SU-DHL-6 (cell line): ENCODE data around the gene CXCL11.

Experiments
- CTCF ChIP-seq: fragments of 200-600 bp; sonication (generic); IDR thresholded peaks from one replicate; pipeline ENCODE4 v1.5.1; 2017; ENCODE audit warnings: antibody characterized with exemption, mild to moderate bottlenecking, low read length, moderate library complexity; ENCODE audit not compliant: insufficient read depth, poor library complexity, severe bottlenecking
- EZH2phosphoT487 ChIP-seq: fragments of 200-600 bp; sonication (generic), shearing (Covaris generic); conservative IDR thresholded peaks from 2 replicates; pipeline ENCODE4 v1.6.1; 2018; ENCODE audit warnings: mild to moderate bottlenecking, antibody characterized with exemption, low read length, moderate library complexity, mixed read lengths

DNA sequence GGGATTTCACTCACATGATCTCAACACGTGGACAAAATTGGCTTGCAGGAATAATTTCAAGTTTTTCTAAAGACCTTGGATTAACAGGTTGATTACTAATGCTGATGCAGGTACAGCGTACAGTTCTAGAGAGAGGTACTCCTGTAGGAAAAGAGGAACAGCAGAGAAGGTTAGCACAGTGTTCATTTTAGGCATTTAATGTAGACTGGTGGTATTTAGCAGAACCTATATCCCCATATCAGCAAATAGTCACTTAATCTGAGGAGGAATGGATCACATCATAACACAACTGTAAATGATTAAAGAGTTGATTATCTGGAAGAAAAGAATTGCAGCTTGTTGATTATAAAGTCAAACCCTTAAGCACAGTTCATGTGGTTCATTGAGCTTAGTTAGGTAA, 13.2 kb downstream of the CXCL11 start:
- no peak for TF ChIP-seq CTCF
- no peak for TF ChIP-seq EZH2phosphoT487
